Stimulated activated CD8-positive, alpha-beta memory T cell treated with anti-CD3 and anti-CD28 coated beads, Interleukin-2, amount 100 ng/mL, for 48 hours (primary cell): Measurements from ENCODE around the gene EEFSEC.
"Not testable (repeated sequence)": the region's sequence is repeated elsewhere in the genome, so short reads cannot be mapped to it uniquely, and the experiment has no call there.

Experiments used
- DNase-seq, 2 donors: peaks; one replicate each; pipeline ENCODE4 v3.0.0-alpha.2; 2020; ENCODE audit warnings: low read depth in 2 of 2

EEFSEC gene

GRCh38 chr3:128152419-128153155, 694 bp upstream of the EEFSEC start:
- DNase-seq: no peak

DNA sequence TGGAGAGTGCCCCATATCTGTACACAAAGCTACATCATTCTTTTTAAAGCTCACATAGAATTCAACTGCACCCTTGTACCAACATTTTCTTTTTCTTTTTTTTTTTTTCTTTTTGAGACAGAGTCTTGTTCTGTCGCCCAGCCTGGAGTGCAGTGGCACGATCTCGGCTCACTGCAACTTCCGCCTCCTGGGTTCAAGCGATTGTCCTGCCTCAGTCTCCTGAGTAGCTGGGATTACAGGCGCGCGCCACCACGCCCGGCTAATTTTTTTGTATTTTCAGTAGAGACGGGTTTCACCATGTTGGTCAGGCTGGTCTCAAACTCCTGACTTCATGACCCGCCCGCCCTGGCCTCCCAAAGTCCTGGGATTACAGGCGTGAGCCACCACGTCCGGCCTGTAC, 1.1 kb downstream of the EEFSEC start:
- DNase-seq: not testable (repeated sequence)

GRCh38 chr3:128155616-128156360, 2.5 kb downstream of the EEFSEC start:
- DNase-seq: no peak

DNA sequence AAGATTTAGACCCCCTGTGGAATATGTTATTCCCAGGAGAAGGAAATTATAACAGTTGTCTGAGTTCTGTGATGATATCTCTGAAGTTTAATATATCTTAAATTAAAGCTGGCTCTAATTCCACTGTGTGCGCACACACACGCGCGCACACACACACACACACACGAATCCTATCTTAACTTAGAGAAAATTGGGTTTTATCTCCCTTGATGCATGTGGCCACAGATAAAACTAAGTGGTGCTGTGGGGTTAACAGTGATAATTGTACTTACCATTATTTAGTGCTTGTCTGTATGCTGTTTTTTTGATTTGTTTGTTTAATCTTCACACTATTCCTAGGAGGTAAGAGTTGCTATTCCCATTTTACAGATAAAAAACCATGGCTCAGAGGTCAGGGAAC, 7.4 kb downstream of the EEFSEC start:
- no peak for DNase-seq

- DNase-seq: no peak
Measured at GRCh38 chr3:128163432-128163831, 10.2 kb downstream of the EEFSEC start.

DNA sequence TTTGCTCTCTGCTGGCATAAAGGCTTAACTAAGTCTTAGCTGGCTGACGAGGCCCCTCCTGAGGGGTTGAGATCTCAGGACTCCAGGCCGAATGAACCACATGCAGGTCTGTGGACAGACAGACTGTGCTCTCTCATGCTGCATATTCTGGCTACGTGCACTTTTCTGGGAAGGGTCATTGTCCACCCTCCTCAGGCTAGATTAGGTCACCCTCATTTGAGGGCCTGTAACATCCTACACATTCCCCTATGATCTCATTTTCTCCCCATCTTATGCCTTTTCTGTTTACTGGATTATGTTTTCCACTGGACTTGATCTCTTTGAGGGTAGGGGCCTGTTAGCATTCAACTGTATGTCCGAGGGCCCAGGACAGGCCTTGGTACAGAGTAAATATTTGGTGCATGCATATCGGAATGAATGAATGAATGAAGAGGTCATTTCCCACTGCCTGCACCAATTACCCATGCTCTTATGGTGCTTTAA, 13.7 kb downstream of the EEFSEC start:
- no peak for DNase-seq

DNA sequence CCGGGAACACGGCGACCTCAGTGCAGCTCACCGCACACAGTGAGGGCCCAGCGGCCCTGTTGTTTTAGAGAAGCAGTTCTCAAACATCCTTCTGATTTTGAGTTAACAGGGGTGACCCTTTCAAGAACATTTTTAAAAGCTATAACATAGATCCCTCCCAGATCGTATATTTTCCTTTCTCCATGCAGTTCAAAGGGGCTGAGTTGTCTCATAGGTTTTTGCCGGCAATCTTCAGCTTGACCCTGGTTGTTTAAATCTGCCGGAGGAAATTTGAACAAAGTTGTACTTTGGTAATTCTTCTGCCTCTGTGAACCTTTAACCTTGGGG, 14.3 kb downstream of the EEFSEC start:
- no peak for DNase-seq

GRCh38 chr3:128167973-128168674, 14.8 kb downstream of the EEFSEC start:
- no peak for DNase-seq

- no peak for DNase-seq
Measured at GRCh38 chr3:128168836-128169235, 15.6 kb downstream of the EEFSEC start.

GRCh38 chr3:128170866-128171516, 17.7 kb downstream of the EEFSEC start:
- DNase-seq: no peak

DNA sequence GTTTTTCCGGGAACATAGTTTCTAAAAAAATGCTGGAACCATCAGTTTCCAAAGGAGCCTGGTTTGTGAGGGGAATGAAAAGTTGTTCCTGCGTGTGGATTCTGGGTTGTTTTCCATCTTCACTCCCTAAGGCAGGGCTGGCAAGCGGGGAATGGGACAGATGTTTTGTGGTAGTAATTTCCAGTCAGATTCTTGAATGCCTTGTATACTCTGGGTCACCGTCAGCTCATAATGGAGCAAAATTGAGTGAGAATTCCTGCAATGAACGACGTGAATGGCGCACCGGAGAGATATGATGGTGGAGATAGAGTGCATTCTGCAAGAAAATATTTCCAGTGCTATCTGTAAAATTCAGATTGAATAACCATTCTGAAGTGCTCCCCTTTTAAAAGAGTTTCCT, 19.9 kb downstream of the EEFSEC start:
- DNase-seq: no peak

DNA sequence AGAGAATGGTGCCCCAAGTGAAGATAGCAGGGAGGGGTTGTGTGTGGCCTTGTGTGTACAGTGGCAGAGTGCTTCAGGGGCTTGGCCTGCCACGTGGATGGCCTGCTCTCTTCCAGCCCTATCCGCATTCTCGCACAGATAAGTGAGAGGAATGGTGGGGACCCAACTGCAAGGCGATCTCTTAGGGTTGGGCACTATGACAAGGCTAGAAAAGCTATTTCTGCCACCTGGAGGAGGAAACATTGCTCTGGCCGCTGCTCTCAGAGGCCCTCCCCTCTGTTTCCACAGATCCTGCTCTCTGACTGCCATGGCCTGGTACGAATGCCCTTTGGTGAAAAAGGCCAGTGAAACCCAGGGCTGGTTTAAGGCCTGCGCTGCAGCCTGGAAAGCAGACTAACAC, 20.6 kb downstream of the EEFSEC start:
- DNase-seq: no peak

GRCh38 chr3:128174675-128175590, 21.7 kb downstream of the EEFSEC start:
- DNase-seq: no peak

GRCh38 chr3:128175768-128176167, 22.5 kb downstream of the EEFSEC start:
- no peak for DNase-seq

- no peak for DNase-seq
Measured at GRCh38 chr3:128176276-128176833, 23.1 kb downstream of the EEFSEC start.

GRCh38 chr3:128177865-128178264, 24.6 kb downstream of the EEFSEC start:
- DNase-seq: no peak

- DNase-seq: no peak
Measured at GRCh38 chr3:128178782-128179483, 25.7 kb downstream of the EEFSEC start.

- no peak for DNase-seq
Measured at GRCh38 chr3:128179484-128179819, 26.2 kb downstream of the EEFSEC start.

DNA sequence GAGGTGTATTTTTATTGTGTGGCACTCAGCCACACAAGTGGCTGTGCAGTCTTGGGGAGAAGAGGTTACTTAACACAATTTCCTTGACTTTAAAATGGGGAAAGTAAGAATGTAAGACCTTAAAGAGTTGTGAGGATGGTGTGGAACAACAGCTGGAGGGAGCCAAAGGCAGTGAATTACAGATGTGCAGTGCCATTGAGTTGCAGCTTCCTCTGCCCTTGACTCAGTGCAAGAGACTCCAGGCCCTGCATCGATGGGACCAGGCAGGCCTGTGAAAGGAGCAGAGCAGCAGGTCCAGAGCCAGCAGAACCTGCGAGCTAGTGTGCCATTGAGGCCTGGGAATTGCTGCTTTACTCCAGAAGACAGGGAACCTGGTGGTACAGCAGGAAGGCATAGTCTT, 27.2 kb downstream of the EEFSEC start:
- no peak for DNase-seq

GRCh38 chr3:128180913-128181312, 27.6 kb downstream of the EEFSEC start:
- no peak for DNase-seq
